Left lung (tissue), 10 donors: ENCODE results near the gene RASA4B. TPM values are rescaled to one million over a fixed set of nuclear protein-coding genes. Genes with fewer than 3 reads are reported as not detected.

Experiments
- ATAC-seq: fragments of 200-7000 bp; cut with Tn5 transposase; one replicate; pipeline ENCODE4 v1.9.1; 2020; ENCODE audit warnings: moderate library complexity
- DNase-seq, 4 donors: peaks; one replicate each; pipeline ENCODE4 v3.0.0-alpha.2; 2013 to 2020
- H3K27ac ChIP-seq, 2 donors: fragments of 200-600 bp; sonication (generic) in 1 of 2; one replicate each; pipeline versions ENCODE4 v1.5.0 to v1.8.0; 2020 to 2021
- H3K27me3 ChIP-seq, 2 donors: fragments of 200-600 bp; sonication (generic) in 1 of 2; one replicate each; pipeline versions ENCODE4 v1.5.0 to v1.8.0; 2020 to 2021
- H3K36me3 ChIP-seq, 2 donors: fragments of 200-600 bp; sonication (generic) in 1 of 2; one replicate each; pipeline versions ENCODE4 v1.5.0 to v1.8.0; 2020 to 2021
- H3K4me1 ChIP-seq, 2 donors: fragments of 200-600 bp; one replicate each; pipeline ENCODE4 v1.8.0; 2021
- H3K4me3 ChIP-seq, 2 donors: fragments of 200-600 bp; sonication (generic) in 1 of 2; one replicate each; pipeline versions ENCODE4 v1.5.0 to v1.8.0; 2020 to 2021; ENCODE audit warnings: mild to moderate bottlenecking in 1 of 2
- H3K9me3 ChIP-seq, 2 donors: fragments of 200-600 bp; sonication (generic) in 1 of 2; one replicate each; pipeline versions ENCODE4 v1.5.0 to v1.8.0; 2020 to 2021
- CTCF ChIP-seq, 2 donors: fragments of 200-600 bp; sonication (generic) in 1 of 2; IDR thresholded peaks; one replicate each; pipeline versions ENCODE4 v1.5.0 to v1.8.0; 2021; ENCODE audit warnings: antibody characterized with exemption in 2 of 2
- intact Hi-C, 2 donors: fragments of 100-400 bp; cut with DNase I; formaldehyde crosslinking; loops; one replicate each; pipeline versions ENCODE4 v1.11.2 to v1.14.2; 2022
- polyA plus RNA-seq, 6 donors: library from polyadenylated mRNA; unstranded; fragments of 120-200 nt; gene quantifications; one replicate each; pipeline ENCODE4 v1.2.1, GENCODE V29; 2013; ENCODE audit not compliant: insufficient read length in 6 of 6
- total RNA-seq, 2 donors: library from RNA; stranded (reverse); fragmentation: NEBNext Ultra II Directional; extraction: Animal tissue kit (Norgen Biotek cat#: 25700); gene quantifications; one replicate each; pipeline ENCODE4 v1.2.1, GENCODE V29; 2021
- donor health status: DM: no; HTN: yes; CAD: no.
- donor health status: DM: no; HTN: no; CAD: no.

RASA4B gene
- total and polyA plus RNA-seq, 8 donors, result 3.0 to 18.5 (median 6.1) TPM

DNA sequence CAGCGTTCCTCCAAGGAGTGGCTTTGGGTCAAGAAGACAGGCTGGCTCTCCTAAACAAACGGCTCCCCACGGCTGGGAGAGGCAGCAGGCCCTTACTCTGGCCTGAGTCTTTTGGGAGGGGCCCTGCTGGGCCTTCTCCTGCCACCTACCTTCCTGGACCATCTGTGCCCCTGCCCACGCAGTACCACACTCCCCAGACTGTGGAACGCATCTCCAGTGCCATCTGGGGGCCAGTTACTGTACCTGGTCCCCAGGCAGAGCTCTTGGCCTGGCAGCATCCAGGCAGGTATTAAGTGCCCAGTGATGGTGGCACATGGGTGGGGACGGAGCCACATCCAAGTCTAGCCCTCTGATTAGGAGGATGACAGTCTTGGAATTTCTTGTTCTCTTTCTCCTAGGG lies 67.3 kb downstream of the RASA4B start:
- ATAC-seq (no peak), DNase-seq (no peak)
- Histone ChIP-seq H3K36me3 (peaks cover 0 to 48% of the 10 kb centered on the region in 2 donors), H3K9me3 (no peaks in the 10 kb centered on the region), H3K27ac (no peak overlapping the region), H3K4me1 (no peaks in the 10 kb centered on the region), H3K4me3 (no peak overlapping the region), H3K27me3 (no peaks in the 10 kb centered on the region)
- no peak for TF ChIP-seq CTCF (IDR thresholded peaks at IDR 0.05)
- intact Hi-C loops, result no loop called here

DNA sequence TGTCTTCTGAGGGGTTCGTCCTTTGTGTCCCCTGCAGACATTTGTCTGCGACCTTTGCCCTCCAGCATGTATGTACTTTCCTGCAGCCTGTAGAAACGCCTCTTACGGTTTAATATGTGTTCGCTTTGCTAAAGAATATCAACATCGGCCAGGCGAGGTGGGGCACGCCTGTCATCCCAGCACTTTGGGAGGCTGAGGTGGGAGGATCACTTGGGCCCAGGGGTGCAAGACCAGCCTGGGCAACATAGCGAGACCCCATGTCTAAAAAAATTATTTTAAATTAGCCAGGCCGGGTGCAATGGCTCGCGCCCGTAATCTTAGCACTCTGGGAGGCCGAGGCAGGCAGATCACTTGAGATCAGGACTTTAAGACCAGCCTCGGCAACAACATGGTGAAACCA lies 68.4 kb downstream of the RASA4B start:
- TF ChIP-seq CTCF (IDR thresholded peaks at IDR 0.05), result no peak
- no peaks in the 10 kb centered on the region for H3K4me1 ChIP-seq
- DNase-seq, result no peak

GRCh38 chr7:102447311-102447710 lies 70.3 kb downstream of the RASA4B start:
- DNase-seq (no peak), ATAC-seq (no peak)
- Histone ChIP-seq H3K27ac (no peak overlapping the region), H3K27me3 (no peaks in the 10 kb centered on the region), H3K4me3 (no peak overlapping the region), H3K9me3 (no peaks in the 10 kb centered on the region), H3K36me3 (peaks cover 0 to 62% of the 10 kb centered on the region in 2 donors), H3K4me1 (no peaks in the 10 kb centered on the region)
- intact Hi-C loops, result no loop called here
- no peak for TF ChIP-seq CTCF (IDR thresholded peaks at IDR 0.05)

More for the DNA sequence above, 68.4 kb downstream of the RASA4B start:
- Histone ChIP-seq H3K27ac (no peak overlapping the region), H3K36me3 (peaks cover 0 to 54% of the 10 kb centered on the region in 2 donors), H3K9me3 (no peaks in the 10 kb centered on the region), H3K27me3 (no peaks in the 10 kb centered on the region), H3K4me3 (no peak overlapping the region)
- intact Hi-C loops, result no loop called here
- ATAC-seq, result no peak

GRCh38 chr7:102446387-102447156 lies 71.0 kb downstream of the RASA4B start:
- TF ChIP-seq CTCF (IDR thresholded peaks at IDR 0.05), result no peak
- Histone ChIP-seq H3K36me3 (peaks cover 0 to 69% of the 10 kb centered on the region in 2 donors), H3K27ac (no peak overlapping the region), H3K9me3 (no peaks in the 10 kb centered on the region), H3K4me3 (no peak overlapping the region), H3K27me3 (no peaks in the 10 kb centered on the region), H3K4me1 (no peaks in the 10 kb centered on the region)
- DNase-seq (no peak), ATAC-seq (no peak)
- intact Hi-C loops, result no loop called here

DNA sequence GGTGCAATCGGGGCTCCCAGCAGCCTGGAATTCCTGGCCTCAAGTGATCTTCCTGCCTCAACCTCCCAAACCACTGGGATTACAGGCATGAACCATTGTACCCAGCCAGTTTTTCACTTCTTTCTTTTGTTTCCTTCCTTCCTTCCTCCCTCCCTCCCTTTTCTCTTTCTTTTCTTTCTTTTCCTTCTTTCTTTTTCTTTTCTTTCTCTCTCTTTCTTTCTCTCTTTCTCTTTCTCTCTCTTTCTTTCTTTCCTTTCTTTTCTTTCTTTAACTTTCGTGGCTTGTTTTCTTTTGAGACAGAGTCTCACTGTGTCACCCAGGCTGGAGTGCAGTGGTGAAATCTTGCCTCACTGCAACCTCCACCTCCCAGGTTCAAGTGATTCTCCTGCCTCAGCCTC lies 71.9 kb downstream of the RASA4B start:
- DNase-seq, result no peak
- ATAC-seq, result no peak

More for the DNA sequence above, 71.9 kb downstream of the RASA4B start:
- Histone ChIP-seq H3K4me1 (peaks cover 0 to 3% of the 10 kb centered on the region in 2 donors), H3K9me3 (no peaks in the 10 kb centered on the region), H3K27ac (no peak overlapping the region), H3K4me3 (no peak overlapping the region), H3K27me3 (no peaks in the 10 kb centered on the region), H3K36me3 (peaks cover 0 to 78% of the 10 kb centered on the region in 2 donors)
- intact Hi-C loops, result no loop called here
- no peak for TF ChIP-seq CTCF (IDR thresholded peaks at IDR 0.05)
